Stimulated activated CD8-positive, alpha-beta memory T cell treated with anti-CD3 and anti-CD28 coated beads, Interleukin-4, amount 100 ng/mL, for 48 hours (primary cell): Measurements from ENCODE around the gene CTAGE4.
"Not testable (repeated sequence)": the region's sequence is repeated elsewhere in the genome, so short reads cannot be mapped to it uniquely, and the experiment has no call there.

Experiments used
- DNase-seq: peaks from one replicate; pipeline ENCODE4 v3.0.0-alpha.2; 2020

Gene CTAGE4, protein sequence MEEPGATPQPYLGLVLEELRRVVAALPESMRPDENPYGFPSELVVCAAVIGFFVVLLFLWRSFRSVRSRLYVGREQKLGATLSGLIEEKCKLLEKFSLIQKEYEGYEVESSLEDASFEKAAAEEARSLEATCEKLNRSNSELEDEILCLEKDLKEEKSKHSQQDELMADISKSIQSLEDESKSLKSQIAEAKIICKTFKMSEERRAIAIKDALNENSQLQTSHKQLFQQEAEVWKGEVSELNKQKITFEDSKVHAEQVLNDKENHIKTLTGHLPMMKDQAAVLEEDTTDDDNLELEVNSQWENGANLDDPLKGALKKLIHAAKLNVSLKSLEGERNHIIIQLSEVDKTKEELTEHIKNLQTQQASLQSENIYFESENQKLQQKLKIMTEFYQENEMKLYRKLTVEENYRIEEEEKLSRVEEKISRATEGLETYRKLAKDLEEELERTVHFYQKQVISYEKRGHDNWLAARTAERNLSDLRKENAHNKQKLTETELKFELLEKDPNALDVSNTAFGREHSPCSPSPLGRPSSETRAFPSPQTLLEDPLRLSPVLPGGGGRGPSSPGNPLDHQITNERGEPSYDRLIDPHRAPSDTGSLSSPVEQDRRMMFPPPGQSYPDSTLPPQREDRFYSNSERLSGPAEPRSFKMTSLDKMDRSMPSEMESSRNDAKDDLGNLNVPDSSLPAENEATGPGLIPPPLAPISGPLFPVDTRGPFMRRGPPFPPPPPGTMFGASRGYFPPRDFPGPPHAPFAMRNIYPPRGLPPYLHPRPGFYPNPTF

DNA sequence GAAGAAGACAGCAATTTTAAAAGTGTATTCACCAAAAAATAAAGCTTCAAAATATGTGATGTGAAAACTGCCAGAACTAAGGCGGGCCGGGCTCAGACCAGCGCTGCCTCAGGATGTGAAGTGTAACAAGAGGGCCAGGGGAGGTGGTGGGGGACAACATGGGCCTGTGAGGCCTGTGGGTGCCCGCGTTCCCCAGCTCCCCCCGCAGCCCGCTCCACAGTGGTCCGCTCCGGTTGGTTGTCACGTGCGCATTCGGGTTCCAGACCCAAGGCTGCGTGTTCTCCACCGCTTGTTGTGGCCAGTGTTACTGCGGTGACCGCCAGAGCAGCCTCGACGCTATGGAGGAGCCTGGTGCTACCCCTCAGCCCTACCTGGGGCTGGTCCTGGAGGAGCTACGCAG, at the start of gene CTAGE4:
CTAGE4 (plus strand) TSS at position 301 of the 400 bp plus-strand sequence; CDS start at position 339, 38 bp downstream.
- DNase-seq = not testable (repeated sequence)

DNA sequence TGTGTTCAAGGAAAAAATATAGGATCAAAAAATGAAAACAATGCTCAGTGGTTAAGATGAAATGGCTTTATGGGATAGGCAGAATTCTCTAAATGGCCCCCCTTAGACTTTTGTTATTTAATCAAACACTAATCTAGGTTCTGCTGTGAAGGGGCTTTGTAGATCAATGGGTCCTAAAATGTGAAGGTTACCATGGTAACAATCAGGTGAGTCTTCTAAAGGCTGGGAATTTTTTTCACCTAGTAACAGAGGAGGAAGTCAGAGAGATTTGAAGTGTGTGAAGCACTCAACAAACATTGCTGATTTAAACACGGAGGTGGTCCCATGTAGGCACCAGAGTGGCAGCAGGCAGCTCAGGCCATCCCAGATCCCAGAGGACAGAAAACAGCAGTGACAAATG, 49.1 kb upstream of the CTAGE4 start:
- DNase-seq = no peak

DNA sequence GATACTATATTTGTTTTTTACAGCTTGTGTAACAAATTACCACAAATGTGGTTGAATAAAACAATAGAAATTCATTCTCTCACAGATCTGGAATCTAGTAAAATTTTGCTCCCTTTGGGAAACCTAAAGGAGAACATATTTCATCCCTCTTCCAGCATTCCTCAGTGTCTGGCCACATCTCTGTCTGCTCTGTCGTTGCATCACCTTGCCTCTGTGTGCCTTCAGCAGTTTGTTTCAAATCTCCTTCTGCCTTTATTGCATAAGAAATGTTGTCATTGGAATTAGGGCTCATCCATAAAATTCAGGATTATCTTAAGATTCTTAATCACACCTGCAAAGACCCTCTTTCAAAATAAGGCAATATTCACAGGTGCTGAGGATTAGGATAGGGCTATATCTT, 45.8 kb upstream of the CTAGE4 start:
- DNase-seq = no peak

DNA sequence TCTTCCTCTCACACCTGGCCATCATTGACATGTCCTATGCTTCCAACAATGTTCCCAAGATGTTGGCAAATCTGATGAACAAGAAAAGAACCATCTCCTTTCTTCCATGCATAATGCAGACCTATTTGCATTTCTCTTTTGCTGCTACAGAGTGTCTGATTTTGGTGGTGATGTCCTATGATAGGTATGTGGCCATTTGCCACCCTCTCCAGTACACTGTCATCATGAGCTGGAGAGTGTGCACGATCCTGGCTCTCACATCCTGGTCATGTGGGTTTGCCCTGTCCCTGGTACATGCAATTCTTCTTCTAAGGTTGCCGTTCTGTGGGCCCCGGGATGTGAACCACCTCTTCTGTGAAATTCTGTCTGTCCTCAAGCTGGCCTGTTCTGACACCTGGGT, 41.1 kb upstream of the CTAGE4 start:
- no peak for DNase-seq

DNA sequence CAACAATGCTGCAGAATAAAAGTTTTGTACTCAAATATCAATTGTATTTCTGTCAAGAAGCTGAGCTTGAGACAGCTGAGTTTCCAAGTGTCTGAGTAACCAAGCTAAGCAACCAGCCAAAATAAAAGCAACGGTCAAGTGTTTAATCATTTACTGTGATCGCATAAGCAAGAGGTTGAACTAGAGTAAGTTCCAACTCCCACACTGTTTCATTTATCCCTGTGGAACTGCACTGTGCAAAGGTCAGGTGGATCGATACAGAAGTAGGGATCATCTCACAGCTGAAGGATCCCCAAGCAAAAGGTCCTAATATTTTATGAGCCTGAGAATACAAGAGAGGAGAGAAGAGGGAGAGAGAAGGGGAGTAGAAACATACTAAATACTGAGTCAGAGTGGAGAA, 38.8 kb upstream of the CTAGE4 start:
- DNase-seq = no peak

DNA sequence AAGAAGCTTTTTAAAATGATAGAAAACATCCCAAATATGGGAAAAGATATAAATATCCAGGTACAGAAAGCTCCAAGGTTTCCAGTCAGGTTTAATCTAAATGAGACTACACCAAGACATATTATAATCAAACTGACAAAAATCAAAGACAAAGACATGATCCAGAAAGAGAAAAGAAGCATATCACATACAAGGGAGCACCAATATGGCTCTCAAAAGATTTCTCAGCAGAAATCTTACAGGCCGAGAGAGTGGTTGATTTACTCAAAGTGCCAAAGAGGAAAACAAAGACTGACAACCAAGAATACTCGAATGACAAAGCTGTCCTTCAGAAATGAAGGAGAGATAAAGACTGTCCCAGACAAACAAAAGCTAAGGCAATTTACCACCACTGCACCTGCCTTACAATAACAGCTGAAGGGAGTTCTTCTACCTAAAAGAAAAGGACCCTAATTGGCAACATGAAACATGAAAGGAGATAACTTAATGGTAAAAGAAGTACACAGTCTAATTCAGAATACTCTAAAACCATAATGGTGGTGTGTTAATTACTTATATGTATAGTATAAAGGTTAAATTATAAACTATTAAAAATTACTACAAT, 34.9 kb upstream of the CTAGE4 start:
- DNase-seq = no peak

DNA sequence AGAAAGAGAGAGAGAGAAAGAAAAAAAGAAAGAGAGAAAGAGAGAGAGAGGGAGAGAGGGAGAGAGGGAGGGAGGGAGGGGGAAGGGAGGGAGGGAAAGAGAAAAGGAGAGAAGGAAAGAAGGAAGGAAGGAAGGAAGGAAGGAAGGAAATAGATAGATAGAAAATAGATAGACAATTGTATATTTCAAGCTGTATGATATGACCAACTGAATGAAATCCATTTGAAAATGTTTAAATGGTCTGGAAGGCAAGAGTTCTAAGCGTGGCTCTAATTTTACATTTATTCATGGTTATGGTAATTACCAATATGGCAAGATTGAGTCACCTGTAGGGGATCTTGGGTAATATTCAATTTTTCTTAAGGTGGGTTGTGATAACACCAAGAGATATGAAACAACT, 24.4 kb upstream of the CTAGE4 start:
- no peak for DNase-seq

DNA sequence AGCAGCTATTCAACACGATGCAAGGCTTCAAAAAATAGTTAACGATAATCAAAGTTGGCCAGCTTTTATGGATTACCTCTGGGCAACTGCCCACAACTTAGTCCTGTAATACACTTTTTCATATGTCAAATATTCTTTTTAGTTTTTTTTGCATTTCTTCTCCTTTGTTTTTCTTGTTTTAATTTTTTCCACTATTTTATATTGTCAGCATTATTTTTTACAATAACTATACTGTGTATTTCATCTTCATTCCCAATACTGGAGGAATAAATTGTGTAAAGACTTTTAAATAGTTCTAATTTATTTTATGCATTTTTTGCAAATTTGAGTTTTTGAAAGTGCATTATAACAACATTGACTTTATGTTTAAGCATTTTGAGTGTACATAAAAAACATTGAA, 18.5 kb upstream of the CTAGE4 start:
- DNase-seq = no peak

DNA sequence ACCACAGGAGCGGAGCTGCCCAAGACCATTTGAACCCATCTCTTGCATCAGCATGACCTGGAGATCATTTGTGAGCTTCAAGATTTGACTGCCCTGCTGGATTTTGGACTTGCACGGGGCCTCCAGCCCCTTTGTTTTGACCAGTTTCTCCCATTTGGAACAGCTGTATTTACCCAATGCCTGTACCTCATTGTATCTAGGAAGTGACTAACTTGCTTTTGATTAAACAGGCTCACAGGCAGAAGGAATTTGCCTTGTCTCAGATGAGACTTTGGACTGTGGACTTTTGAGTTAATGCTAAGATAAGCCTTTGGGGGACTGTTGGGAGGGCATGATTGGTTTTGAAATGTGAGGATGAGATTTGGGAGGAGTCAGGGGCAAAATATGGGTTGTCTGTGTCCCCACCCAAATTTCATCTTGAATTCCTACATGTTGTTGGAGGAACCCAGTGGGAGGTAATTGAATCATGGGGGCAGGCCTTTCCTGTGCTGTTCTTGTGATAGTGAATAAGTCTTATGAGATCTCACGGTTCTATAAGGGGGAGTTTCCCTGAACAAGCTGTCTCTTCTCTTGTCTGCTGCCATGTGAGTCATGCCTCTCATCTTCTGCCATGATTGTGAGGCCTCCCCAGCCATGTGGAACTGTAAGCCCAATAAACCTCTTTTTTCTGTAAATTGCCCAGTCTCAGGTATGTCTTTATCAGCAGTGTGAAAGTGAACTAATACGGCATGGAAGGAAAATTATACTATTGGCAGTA, 11.5 kb upstream of the CTAGE4 start:
- DNase-seq = not testable (repeated sequence)

DNA sequence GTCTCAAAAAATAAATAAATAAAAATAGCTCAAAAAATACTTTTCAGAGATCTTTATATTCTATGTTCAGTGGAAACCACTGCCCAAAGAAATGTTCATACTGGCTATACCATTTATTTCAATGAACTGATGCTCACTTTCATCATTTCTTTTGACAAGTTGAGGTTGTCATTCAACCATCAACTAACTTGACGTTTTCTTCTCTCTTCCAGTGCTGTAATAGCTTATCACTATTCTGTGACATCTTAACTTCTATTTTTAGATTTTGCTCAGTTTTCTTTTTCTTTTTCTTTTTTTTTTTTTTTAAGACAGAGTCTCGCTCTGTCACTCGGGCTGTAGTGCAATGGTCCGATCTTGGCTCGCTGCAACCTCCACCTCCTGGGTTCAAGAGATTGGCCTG, 8.7 kb upstream of the CTAGE4 start:
- no peak for DNase-seq

DNA sequence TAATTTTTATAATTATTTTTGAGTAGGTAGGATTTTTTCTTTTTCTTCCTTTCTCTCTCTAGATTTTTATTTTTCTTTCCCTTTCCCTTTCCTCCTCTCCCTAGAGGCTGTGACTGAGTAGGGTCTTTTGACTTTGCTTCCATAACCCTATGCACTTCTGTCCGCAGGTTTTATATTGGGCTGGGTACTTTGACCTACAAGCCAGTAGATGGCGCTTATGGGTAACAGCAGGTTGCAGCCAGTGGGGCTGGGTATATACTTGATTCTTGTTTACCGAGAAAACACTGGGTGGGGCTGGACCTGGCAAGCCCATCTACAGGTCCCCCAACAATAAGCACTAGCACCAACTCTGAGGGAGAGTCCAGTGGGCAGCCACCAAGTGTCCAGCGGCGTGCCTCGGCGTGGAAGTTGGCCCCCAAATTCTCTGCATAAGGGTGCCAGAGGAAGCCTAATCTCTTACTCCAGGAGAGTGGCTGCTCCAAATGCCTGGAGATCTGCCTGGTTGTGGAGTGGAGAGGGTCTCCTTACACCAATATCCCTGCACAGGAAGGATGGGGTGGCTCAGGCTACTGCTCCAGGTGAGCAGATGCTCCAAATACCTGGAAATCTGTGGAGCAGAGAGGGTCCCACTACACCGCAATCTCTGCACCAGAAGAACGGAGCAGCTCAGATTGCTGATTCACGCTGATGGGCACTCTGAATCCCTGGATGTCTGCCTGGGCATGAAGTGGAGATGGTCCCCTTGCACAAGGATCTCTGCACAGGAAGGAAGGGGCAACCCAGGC, 4.7 kb upstream of the CTAGE4 start:
- not testable (repeated sequence) for DNase-seq

DNA sequence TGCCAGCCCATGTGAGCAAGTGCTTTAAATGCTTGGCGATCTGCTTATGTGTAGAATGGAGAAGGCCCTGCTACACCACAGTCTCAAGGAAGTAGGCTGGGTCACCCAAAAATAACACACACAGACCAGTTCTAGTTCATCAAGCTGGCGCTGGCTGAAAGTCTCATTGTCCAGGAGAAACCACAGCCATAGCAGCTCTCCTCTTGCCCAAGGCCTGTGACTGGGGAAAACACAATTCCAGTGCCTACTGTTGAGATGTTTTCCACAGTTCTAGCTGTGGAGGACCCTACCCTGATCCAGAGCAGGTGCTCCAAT, 4.1 kb upstream of the CTAGE4 start:
- not testable (repeated sequence) for DNase-seq

DNA sequence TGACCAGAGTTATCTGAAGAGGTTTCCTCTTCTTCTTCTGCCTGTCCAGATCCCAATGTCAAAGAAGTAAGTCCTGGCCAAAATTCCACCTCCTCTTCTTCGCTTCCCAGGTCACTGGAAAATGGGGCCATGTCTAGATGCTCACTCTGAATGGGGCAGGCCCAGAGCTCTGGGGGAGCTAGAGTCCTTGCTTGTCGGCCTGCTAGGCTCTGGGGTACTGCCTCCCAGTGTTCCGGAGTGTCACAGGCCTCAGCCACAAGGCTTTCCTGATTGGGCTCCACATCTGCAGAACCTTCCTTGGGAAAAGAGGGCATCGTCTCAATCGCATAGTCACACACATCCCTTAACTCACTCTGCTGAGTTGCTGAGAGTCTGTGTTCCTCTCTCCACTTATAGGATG, 4.6 kb downstream of the CTAGE4 start:
- DNase-seq = not testable (repeated sequence)

DNA sequence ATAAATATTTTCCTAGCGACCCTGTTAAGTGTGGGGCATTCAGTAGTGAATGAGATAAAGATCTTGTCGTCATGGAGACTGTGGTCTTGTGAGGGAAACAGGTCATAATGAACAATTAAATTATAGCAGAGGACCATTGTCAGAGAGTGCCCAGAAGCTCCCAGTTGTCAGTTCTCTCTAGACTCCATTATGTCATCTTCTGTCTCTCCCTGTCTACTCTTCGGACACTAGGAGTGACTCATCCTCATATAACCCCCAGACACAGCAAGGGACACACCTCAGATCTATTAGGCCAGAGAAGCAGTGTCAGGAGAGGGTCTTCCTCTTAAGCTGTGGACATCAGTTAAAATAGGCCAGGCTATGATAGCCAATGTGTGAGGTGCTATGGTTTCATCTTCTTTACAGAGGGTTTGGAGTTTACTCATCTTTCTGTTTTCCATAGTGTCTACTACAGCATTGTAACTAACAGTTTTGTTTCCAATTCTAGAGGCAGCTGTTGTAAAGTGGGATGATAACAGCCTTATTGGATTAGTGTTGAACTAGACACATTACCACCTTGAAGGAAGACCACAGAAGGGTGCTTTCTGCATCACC, 5.4 kb downstream of the CTAGE4 start:
- not testable (repeated sequence) for DNase-seq

DNA sequence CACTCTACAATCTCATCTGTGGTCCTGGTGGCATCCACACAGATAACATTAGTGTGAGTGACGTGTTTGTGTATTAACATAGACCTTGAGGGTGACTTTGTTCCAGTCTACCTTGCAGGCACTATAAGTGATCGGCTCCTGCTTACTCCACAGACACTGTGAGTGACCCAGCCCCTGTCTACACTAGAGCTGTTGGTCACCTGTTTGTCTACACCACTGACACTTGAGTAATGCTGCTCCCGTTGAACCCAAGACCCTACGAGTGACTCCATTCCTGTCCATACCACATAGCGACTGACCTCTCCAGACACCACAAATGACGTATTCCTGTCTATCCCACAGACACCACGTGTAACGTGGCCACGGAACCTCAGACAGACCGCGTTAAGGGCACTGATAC, 10.5 kb downstream of the CTAGE4 start:
- not testable (repeated sequence) for DNase-seq

DNA sequence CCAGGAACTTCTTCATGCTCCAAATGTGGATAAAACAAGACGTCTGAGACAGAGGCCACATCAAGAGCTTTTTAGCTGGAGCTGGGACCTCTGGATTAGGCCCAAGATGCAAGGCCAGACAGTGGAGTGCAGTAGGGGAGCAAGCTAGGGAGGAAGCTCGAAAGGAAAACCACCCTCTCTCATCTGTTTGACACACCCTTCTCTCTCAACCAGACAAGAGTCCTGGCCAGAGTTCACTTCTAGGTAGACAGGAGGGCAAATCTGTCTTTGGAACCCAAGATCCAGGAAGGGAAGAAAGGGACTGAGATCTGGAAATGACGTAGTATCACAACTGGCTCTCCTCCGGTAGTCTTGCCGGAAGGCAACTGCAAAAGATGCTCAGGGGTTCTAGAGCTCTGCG, 11.2 kb downstream of the CTAGE4 start:
- not testable (repeated sequence) for DNase-seq

DNA sequence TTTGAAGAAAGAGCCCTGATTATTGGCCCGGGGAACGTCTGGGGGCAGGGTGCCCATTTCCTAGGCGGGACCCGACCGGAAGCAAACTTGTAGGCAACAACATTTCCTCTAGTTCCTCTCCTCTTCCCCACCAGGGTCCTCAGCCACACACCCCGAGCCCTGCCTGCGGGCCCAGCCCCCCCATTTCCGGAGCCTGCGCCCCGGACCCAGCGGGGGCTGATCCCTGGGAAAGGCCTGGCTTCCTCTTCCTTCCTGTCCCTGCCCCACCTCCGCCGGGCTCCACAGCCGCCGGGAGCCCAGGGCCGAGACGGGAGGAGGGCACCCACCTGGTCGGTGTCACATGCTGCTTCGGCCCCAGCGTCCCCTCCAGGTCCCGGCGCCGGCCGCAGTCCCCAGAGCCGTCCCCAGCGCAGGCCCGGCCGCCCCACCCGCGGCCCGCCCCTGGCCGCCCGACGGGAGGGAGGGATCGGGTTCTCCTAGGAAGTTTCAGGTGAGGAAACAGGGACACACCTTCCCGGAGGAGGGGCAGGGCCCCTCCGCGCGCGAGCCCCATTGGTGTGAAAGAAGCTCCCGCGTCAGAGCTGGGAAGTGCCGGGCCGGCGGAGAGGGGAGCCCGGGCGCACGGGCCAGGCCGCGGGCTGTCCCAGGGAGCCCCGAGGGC, 12.1 kb downstream of the CTAGE4 start, which contains the start of gene ARHGEF35:
ARHGEF35 (minus strand) TSS at position 622 of the 661 bp plus-strand sequence. CDS start 7,450 bp downstream, outside the sequence.
- DNase-seq = not testable (repeated sequence)

DNA sequence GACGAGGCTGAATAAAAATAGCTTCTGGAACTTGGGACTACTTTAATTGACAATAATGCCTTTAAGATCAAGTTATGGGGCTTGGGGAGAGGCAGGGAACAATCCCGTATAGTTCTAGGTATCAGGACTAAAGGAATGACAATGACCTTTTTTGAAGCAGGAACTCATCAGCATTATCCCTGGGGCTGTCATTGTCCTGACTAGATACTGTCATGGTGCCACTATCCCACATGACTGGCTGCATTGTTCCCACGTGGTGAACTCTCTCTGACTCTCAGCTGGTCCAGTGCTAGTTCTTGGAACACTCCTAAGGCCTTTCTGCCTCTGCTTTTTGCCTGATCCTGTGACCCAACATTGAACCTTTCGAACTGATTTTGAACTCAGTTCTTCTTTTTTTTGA, 15.7 kb downstream of the CTAGE4 start:
- not testable (repeated sequence) for DNase-seq

DNA sequence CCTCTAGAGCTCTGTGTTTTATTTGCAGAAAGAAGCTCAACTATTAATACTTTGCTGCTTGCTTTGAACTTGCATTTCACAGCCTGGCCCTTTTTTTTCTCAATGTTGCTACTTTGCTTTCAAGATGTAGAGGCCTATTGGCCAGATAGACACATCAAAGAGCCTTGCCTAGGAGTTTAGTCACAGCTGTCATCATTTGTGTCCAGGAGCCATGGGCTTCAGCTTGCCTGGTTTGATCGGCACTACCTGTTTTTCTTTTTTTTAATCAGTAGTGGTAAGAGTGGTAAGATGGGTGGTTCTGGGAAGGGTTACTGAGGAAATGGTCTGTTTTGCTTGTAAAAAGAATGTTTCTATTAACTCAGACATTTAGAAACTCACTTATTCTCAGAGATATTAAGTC, 18.7 kb downstream of the CTAGE4 start:
- not testable (repeated sequence) for DNase-seq

DNA sequence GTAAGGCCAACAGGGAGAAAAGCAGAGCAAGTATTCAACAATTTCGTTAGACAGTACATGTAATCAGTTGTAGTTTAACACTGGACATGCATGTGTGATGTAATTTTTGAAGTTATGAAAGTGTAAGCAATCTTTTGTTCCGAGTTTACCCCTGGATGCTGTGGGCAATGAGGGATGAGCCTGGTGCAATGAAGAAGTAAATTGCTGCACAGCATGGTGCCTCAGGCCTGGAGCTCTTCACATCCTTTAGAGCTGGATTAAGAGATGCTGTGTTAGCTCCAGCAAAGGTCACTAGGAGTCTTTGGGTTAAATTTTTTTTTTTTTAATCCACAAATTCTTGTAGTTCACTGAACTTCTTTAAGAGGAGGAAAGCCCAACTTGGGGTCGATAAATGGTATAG, 19.8 kb downstream of the CTAGE4 start:
- not testable (repeated sequence) for DNase-seq

DNA sequence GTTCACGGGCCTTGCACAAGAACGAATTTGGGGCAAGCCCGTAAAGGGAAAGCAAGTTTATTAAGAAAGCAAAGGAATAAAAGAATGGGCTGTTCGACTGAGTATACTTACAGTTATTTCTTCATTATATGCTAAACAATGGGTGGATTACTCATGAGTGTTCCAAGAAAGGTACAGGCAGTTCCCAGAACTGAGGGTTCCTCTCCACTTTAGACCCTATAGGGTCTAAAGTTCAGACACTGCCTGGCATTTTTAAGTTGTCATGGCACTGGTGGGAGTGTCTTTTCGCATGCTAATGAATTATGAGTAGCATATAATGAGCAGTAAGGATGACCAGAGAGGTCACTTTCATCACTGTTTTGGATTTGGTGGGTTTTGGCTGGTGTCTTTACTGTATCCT, 22.0 kb downstream of the CTAGE4 start:
- not testable (repeated sequence) for DNase-seq
